ENCODE measurements around the gene KCND2.

DNA sequence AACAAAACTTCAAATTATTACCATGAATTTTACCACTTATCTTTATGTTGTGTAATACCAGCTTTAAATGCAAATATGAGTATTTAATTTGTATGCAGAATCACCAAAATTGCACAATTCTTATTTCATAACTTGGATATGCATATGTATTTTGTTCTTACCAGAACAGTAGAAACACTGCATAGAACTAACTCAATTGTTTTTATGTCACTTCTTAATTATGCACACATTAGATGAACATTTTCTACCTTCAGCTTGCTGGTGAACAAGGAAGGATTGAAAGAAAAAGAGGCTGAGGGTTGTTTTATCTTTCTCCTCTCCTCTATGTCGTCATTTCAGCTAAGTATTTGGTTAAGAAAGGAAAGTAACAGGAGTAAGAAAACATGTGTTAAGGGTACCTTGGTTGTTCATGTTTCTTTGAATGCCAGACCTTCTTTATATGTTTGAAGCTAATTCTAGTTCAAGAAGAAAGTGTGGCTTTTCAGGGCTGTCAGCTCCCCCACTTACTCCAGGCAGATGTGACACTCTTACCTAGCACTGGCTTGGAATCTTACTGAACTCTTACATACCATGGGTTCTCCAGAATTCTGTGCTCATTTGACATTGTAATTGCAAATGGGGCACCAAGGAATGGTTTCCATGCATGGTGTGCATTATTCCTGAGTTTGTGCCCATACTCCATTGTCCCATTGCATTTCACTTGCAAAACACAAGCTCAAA, 436.4 kb downstream of the KCND2 start:
- TF ChIP-seq, protein P1, sequence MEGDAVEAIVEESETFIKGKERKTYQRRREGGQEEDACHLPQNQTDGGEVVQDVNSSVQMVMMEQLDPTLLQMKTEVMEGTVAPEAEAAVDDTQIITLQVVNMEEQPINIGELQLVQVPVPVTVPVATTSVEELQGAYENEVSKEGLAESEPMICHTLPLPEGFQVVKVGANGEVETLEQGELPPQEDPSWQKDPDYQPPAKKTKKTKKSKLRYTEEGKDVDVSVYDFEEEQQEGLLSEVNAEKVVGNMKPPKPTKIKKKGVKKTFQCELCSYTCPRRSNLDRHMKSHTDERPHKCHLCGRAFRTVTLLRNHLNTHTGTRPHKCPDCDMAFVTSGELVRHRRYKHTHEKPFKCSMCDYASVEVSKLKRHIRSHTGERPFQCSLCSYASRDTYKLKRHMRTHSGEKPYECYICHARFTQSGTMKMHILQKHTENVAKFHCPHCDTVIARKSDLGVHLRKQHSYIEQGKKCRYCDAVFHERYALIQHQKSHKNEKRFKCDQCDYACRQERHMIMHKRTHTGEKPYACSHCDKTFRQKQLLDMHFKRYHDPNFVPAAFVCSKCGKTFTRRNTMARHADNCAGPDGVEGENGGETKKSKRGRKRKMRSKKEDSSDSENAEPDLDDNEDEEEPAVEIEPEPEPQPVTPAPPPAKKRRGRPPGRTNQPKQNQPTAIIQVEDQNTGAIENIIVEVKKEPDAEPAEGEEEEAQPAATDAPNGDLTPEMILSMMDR (IDR thresholded peaks at IDR 0.05; ENCODE audit: low read depth, low read length, poor library complexity, severe bottlenecking) = no peak
- no peak for TF ChIP-seq EZH2phosphoT487 (IDR thresholded peaks at IDR 0.05; ENCODE audit: borderline replicate concordance, low read length)

Measured in DOHH2 (cell line).